NCI-H1694 treated with DMSO at 0.1 percent for 48 hours (cell line): ENCODE data around the gene ATPAF2.

Experiments
- DNase-seq: peaks from one replicate; lab custom pipeline; 2025; lab: John Stamatoyannopoulos, UW

Gene ATPAF2

DNA sequence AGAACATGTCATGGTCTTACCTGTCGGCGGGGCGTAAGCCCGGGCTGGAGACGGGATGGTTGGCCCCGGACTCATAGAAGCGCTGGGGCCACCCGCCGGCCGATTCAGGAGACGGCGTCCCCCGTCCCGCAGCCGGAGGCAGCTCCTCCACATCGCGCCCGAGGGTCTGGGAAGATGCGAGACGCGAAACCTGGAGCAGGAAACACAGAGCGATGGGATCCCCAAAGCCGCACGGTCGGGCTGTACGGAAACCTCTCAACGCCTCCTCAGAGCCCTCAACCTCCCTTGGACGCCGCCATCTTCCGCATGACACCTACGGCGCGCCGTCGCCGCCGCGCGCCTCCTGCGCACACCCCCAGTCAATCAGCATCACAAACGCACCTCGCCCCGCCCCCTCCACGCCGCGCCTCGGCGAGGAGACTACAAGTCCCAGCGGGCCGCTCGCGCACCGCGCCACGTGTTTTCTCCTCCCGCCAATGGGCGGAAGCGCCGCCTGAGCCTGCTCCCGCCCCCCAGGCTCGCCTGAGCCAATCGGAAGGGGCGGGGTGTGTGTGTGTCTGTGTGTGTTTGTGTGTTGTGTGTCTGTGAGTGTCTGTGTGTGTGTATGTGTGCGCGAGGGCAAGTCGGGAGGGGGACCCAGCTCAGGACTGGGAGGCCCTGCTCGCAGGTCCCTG is at the start of gene ATPAF2, which contains the start of gene GID4:
ATPAF2 (minus strand) TSS at position 308 of the 674 bp plus-strand sequence; CDS start at position 153, 155 bp downstream.
GID4 (plus strand) TSS at position 548 of the 674 bp plus-strand sequence; CDS start at position 605, 57 bp downstream.
- peak; percentile 97 for DNase-seq

DNA sequence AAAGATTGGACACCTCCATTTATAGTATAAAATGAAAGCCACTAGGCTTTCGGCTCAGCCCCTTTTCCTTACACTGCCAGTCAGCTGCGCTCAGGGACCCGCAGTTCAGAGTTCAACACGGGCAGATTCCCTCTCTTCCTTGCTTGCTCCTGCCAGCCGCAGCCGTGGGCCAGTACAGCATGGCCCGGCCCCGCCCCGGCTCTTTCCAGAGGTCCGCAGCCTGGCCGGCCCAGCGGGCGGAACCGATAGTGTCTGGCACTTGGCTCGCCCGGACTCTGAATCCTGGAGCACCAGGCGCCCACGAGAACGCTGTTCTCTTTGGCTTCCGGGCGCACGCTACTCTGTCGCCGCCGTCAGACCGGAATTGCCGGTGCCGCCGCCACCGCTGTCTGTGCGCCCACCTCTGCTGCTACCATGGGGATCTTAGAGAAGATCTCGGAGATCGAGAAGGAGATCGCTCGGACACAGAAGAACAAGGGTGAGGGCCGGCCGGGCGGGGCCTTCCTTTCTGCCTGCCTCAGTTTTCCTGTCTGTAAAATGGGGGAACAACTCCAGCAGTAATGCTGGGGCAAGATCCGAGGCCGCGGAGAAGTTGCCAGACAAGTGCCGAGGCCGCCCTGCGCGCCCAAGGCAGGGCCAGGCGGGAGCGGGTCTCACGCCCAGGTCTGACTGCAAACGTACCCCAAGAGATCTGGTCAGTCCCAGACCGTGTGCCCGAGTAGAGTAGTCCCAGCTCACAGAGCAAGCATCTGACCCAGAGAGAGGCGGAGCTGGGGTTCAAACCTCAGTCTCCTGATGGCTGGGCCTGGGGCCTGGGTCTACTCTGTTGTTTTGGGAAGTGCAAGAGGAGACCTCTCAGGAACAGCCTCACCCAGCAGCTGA is 48.9 kb upstream of the ATPAF2 start, which contains the start of gene DRG2:
DRG2 (plus strand) TSS at position 339 of the 882 bp plus-strand sequence; CDS start at position 415, 76 bp downstream.
- DNase-seq: peak; percentile 78

DNA sequence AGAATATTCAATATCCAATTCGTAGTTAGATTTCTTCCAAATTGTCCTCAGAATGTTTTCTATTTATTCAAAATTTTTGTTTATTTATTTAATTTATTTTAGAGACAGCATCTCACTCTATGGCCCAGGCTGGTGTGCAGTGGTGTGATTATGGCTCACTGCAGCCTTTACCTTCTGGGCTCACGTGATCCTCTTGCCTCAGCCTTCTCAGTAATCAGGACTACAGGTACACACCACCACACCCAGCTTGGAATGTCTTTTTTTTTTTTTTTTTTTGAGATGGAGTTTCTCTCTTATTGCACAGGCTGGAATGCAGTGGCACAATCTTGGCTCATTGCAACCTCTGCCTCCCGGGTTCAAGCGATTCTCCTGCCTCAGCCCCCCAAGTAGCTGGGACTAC is 45.3 kb upstream of the ATPAF2 start:
- no peak for DNase-seq

DNA sequence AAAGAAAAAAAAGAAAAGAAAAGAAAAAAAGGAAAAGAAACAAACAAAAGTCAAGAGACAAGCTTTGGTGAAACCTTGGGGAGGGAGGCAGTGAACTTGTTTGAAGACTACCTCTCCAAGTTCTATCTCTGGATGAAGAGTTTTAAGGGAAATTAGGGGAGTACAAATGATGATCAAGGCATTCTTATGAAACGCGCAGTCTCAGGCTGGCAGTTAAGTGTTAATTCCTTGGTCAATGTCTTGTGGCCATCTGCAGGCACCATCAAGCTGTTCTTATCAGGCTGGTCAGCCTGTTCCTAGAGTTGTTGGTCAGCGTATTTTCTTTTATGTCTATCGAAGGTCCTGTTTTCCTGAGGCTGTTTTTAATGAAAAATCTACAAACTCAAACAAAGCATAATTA is 40.6 kb upstream of the ATPAF2 start:
- DNase-seq: no peak

DNA sequence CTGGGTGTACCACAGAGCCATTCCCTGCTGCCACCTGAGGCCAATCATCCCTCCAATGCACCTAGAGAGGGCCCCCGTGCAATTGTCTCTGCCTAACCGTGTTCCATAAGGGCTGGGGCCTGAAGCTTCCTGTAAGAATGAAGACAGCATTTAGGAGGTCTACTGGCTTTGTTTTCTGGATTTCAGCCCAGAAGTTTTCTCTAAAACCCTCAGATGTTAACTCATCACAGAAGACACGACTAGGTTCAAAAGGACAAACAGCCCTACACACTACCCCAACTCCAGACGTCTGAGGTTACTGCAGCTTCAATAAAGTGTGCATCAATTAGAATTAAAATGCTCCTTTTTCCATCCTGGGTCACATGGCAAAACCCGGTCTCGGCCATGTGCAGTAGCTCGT is 38.0 kb upstream of the ATPAF2 start:
- DNase-seq: no peak

DNA sequence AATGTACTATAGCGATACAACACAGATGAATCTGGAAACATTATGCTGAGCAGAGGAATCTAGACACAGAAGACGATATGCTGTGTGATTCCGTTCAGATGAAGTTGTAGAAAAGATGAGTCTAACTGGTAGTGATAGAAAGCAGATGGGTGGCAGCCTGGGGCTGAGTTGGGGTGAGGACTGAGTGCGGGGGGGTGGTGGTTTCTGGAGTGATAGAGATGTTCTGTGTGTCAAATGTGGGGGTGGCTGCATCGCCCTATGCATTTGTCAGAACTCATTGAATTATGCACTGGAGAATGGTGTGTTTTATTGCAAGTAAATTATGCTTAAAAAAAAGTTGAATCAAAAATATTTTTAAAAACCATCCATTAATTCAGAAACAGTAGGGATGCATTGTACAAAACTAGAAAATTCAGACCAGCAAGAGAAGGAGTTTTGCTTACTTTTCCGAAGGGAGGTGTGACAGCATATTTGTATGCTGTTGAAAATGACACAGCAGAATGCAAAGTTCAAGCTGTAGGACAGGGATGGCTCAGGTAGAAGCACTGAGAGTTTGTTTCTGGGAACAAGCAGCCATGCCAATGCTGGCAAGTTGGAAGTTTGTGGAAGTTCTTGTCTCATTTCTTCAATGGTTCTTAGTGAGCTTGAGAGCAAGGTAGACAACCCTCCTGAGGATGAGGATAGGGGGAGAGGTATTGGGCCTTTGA is 35.8 kb upstream of the ATPAF2 start:
- no peak for DNase-seq

DNA sequence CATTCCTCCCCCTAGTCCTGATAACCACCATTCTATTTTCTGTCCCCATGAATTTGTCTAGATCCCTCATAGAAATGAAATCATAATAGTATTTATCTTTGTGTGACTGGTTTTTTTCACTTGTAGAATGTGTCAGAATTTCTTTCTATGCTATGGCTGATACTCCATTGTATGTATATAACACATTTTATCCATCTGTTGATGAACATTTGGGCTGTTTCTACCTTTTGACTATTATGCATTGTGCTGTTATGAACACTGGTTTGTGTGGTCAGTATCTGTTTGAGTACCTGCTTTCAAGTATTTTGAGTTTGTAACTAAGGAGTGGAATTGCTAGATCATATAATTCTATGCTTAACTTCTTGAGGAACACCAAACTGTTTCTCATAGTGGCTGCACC is 32.8 kb upstream of the ATPAF2 start:
- DNase-seq: no peak

DNA sequence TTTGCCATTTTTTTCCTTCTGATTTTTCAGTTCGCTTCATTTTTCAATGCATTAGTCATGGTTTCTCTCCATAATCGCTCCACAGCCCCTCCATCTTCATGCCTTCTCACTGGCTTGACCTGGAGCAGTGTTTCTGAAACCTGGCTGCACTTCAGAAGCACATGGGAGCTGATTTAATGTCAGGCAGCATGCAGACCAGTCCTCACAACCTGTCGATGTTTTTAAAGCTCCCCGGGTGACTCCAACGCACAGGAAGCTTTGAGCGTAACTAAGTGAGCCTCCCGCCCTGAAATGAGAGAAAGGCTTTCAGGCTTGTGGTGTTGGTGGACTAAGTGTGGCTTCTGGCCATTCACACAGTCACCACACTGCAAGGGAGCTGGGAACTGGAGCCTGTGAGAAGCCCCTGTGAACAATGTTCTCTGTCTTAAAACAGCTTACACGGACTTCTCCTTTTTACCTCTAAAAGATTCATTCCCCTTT is 31.9 kb upstream of the ATPAF2 start:
- peak; percentile 88 for DNase-seq

DNA sequence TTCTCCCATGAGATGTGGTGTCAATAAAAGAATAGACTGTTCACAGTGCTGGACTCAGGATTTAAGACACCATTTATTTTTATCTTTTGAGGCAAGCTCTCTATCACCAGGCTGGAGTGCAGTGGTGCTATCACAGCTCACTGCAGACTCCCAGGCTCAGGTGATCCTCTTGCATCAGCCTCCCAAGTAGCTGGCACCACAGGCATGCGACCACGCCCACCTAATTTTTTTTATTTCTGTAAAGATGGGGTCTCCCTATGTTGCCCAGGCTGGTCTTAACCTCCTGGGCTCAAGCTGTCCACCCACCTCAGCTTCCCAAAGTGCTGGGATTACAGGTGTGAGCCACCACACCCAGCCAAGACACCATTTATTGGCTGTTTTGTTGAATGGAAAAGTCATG is 30.1 kb upstream of the ATPAF2 start:
- no peak for DNase-seq

DNA sequence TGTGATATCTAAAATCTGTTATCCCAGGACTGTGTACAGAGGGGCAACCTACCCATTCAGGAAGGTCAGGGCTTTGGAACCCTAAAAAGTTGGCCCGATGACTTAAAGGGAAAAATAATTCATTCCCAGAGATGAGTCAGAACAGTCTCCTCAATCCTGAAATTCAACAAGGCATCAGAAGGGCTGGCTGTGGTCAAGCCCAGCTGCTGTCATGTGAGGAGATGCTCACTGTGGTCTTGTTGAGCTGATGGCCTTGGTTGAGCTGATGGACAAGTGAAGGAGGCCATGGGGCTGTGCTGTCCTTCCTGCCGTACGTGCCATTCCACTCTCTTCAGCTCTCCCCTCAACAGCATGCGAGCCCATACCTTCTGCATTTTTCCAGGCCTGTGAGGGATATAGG is 27.9 kb upstream of the ATPAF2 start:
- DNase-seq: no peak

DNA sequence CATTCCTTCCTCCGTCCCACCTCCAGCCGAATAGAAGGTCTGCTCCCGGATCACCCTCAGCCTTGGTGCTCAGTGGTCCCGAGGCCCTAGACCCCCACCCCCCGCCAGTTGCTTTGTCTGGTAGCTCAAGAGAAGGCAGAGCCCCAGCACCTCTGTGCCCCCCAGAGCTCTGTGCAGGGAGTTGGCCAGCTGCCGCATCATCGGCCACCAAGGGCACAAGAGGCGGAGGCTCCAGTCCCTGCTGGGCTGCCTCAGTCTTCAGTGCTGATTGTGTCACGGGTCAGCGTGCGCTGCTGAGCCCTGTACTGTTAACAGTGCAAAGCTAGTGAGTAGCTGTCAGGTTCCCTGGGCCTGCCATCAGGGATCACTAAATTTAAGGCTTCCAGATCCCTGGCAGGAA is 26.6 kb upstream of the ATPAF2 start:
- DNase-seq: no peak

DNA sequence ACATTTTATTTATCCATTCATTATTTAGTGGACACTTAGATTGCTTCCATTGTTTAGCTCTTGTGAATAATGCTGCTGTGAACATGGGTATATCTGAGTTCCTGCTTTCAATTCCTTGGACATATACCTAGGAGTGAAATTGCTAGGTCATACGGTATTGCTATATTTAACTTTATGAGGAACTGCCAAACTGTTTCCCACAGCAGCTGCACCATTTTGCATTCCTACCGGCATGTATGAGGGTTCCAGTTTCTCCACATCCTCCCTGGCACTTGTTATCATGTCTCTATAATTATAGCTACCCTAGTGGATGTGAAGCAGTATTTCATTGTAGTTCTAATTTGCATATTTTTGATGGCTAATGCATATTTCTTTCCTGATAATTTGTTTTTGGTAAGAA is 25.1 kb upstream of the ATPAF2 start:
- DNase-seq: no peak

DNA sequence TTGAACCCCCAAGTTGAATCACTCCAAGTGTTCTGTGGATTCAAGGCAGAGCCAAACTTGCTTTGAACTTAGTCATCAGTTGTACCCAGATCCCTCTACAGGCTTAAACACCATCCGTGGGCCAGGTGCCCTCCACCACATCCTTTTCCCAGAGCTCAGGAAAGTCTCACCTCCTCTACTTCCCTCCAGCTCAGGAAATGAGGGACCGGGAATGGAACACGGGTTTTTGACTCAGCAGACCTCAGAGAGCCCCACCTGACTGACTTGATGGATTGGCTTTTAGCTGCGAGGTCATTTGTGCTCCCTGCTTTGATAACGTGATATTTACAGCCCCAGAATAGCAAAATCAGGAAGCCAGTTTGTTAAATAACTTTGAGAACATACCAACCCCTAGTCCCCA is 20.3 kb upstream of the ATPAF2 start:
- no peak for DNase-seq

DNA sequence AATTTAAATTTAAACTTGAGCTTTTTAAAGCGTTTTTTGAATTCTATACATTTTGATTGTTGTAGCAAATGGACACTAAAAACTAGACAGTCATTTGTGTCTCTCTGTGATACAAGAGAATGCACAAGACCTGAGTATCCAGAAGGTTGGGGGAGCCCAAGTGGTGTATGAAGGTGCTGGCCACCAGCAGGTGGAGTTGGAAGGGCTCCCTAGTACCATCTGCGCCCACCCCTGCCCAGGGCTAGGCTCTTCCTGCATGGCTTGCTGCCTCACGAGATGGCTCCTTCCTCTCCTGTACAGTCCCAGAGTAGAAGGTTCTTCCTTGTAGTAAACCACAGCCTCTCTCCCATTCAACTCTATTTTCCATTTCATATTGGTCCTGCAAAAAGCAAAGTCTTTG is 17.2 kb upstream of the ATPAF2 start:
- no peak for DNase-seq

DNA sequence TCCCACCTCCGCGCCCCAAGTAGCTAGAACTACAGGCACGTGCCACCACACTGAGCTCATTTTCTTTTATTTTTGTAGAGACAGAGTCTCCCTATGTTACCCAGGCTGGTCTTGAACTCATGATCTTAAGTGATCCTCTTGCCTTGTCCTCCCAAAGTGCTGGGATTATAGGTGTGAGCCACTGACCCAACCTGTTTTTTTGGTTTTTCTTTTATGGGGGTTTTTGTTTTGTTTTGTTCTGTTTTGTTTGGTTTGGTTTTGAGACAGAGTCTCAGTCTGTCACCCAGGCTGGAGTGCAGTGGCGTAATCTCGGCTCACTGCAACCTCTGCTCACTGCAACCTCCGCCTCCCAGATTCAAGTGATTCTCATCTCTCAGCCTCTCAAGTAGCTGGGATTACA is 16.6 kb upstream of the ATPAF2 start:
- no peak for DNase-seq

DNA sequence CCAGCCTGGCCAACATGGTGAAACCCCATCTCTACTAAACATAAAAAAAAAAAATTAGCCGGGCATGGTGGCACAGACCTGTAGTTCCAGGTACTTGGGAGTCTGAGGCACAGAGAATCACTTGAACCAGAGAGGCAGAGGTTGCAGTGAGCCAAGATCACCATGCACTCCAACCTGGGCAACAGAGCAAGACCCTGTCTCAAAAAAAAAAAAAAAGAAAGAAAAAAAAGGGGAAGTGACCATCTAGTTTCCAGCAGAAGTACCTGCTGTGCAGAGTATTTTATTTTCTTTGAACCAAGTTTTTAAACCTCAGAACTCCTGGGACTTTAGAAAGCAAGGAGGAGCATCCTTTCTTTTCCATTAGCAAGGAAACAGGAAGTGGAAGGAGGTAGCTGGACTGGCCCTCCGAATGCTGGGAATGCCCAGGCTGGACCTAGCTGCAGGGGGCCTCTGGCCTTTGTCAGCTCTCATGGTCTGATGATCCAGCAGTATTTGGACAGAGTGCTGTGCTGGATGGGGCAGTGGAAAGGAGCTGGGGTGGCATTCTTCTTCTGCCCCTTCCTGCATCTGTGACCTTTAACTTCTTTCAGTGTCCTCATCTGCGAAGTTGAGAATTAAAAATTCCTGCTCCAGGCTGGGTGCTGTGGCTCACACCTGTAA is 6.9 kb upstream of the ATPAF2 start:
- no peak for DNase-seq

DNA sequence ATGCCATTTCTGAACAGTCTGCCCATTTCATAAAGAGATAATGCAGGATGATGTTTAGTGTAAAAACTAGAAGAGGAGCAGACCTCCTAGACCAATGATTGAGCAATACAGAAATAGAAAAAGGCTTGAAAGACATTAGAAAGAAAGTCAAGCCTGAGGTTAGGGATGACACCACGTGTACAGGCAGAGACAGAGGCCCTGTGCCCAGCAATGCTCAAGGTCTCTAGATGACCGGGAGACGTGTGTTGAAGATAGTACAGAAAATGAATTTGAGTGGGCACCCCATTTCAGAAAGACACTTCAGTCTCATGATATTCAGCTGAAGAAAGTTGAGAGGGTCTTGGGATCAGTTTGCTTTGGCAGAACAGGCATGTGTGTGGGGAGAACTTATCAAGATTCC is 5.6 kb upstream of the ATPAF2 start:
- DNase-seq: no peak

DNA sequence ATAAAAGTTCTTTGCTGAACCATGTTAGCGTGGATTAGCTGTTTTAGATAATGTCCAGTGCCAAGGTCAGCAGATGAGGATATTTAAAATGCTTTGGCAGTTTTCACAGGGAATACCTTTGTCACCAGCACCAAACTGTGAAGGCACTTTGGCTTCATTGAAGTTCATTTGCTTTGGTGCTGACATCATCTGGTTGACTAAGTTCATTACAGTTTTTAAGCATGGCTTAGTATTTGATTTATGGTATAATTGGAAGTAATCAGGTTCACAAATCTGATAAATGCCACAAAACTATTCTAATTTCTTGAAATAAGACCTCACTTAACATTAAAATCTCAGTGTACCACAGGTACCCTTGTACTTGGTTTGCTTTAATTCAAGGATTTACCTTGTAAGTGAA is 4.5 kb upstream of the ATPAF2 start:
- peak; percentile 24 for DNase-seq

DNA sequence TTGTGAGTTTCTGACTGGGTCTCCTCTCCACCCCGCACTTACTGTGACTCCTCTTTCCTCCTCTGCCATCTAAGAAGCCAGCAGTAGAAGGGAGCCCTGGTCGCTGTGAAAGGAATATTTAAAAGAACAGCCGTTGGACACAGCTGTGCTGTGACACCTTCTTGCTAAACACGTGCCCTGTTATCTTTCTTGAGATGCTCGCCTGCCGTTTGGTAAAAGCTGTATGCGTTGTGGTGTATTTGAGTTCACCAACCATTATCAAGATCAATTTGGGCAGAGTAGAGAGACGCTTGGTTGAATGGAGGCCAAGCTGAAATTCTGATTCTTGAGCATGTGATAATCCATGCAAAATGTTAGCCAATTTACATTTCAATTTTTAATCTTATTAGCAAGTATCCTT is 4.0 kb upstream of the ATPAF2 start:
- no peak for DNase-seq

DNA sequence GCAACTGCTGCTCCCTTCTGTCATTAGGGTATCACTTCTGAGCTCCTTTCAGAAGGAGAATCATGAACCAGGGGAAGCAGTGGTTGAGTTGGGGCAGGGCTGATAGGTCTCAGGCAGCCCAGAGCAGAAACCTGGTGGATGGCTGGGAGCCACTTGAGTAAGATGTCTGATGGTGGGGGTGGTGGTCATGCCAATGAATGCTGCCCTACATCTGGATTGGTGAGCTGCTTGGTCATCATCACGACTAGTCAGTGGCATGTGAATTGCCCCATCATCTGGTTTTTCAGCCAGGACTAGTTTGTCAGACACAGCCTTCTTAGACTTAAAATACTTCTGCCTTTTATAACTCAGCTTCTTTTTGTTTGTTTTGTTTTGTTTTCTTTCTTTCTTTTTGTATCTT is 2.8 kb upstream of the ATPAF2 start:
- DNase-seq: no peak

DNA sequence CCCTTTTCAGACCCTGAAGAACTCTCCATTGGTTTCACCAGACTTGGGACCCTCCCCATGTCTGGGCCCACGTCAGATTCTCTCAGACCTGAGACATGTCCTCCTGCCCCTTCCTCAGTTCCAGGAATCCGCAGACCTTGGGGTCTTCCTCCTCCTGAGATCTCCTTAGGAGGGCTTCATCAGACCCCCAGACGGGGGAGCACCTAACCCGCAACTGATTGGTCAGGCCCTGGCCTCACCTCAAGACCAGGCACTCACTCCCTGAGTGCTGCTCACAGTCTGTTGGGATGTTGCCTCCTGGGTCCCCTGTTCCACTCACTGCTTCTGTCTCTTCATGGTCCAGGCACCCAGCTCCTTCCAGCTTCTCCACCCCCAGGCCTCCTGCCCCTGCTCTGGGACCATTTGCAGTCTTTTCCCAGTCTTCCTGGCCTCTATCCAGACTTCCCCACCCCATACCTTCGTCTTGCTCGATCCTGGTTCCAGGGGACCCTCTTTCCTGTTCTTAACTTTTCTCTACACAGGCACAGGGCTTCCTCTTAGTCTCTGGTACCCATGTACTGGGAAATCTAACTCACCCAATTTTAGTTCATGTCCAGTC is 1.4 kb upstream of the ATPAF2 start:
- DNase-seq: no peak
